Effector memory CD4-positive, alpha-beta T cell (primary cell): Measurements from ENCODE around the gene DYDC2.

Experiments used
- DNase-seq, 3 donors: peaks; one replicate each; pipeline ENCODE4 v3.0.0-alpha.2; 2020
- H3K27ac ChIP-seq: 2 replicates; pipeline ENCODE4 v1.7.0; 2013; ENCODE audit warnings: mild to moderate bottlenecking, low read length, moderate library complexity; ENCODE audit not compliant: insufficient read depth, poor library complexity, severe bottlenecking
- H3K27me3 ChIP-seq: replicated peaks from 2 replicates; pipeline ENCODE4 v1.7.0; 2013; ENCODE audit warnings: mild to moderate bottlenecking, low read length; ENCODE audit not compliant: insufficient read depth, control insufficient read depth, poor library complexity, severe bottlenecking
- H3K36me3 ChIP-seq: 2 replicates; pipeline ENCODE4 v1.7.0; 2013; ENCODE audit warnings: mild to moderate bottlenecking, low read length, moderate library complexity; ENCODE audit not compliant: control insufficient read depth, insufficient read depth
- H3K4me1 ChIP-seq: 2 replicates; pipeline ENCODE4 v1.7.0; 2013; ENCODE audit warnings: low read length, mild to moderate bottlenecking; ENCODE audit not compliant: control insufficient read depth, insufficient read depth, poor library complexity, severe bottlenecking
- H3K4me3 ChIP-seq: 2 replicates; pipeline ENCODE4 v1.7.0; 2013; ENCODE audit warnings: low read length, low read depth, mild to moderate bottlenecking; ENCODE audit not compliant: insufficient read depth, poor library complexity, severe bottlenecking
- H3K9me3 ChIP-seq: 2 replicates; pipeline ENCODE4 v1.7.0; 2013; ENCODE audit warnings: mild to moderate bottlenecking, low read length, moderate library complexity; ENCODE audit not compliant: control insufficient read depth

DYDC2 gene

DNA sequence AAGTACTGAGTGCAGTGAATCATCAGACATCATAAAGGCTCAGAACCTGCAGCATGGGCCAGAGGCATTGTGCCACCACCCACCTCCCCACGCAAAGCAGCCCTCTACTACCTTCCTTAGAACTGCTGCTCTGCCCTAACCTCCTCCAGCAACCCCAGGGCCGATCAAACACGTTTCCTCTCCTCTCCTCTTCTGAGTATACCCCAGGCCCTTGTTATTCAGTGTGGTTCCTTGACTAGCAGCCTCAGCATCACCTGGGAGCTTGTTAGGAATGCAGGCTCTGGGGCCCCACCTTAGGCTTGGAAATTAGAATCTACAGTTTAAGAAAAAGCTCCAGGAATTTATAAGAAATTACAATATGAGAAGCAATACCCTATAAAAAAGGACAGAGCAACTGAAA, 33.3 kb upstream of the DYDC2 start:
- no peaks in the 10 kb centered on the region for H3K9me3 ChIP-seq
- H3K36me3 ChIP-seq, result no peaks in the 10 kb centered on the region
- H3K27ac ChIP-seq, result no peak overlapping the region
- no peak overlapping the region for H3K4me3 ChIP-seq
- H3K27me3 ChIP-seq, result no peaks in the 10 kb centered on the region
- DNase-seq, result no peak
- H3K4me1 ChIP-seq, result no peaks in the 10 kb centered on the region

DNA sequence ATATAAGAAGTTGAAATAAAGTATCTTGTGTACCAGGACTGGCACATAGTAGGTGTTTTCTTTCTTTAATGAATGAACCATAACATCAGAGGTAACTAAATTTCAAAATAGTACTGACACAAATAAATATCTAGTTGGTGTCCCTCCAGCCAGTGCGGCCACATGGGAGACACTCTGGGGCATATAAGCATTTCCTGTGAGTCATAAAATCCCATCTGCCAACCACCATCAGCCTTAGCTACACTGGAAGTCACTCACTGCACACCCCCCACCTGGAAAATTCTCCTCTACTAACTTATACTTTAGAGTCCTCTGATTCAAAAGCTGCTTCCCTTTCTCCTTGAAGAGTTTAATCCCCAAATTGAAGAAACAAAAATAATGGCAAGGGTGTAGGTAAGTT, 32.5 kb upstream of the DYDC2 start:
- no peaks in the 10 kb centered on the region for H3K9me3 ChIP-seq
- H3K27ac ChIP-seq, result no peak overlapping the region
- H3K36me3 ChIP-seq, result no peaks in the 10 kb centered on the region
- no peak for DNase-seq
- no peaks in the 10 kb centered on the region for H3K27me3 ChIP-seq
- H3K4me3 ChIP-seq, result no peak overlapping the region
- no peaks in the 10 kb centered on the region for H3K4me1 ChIP-seq

DNA sequence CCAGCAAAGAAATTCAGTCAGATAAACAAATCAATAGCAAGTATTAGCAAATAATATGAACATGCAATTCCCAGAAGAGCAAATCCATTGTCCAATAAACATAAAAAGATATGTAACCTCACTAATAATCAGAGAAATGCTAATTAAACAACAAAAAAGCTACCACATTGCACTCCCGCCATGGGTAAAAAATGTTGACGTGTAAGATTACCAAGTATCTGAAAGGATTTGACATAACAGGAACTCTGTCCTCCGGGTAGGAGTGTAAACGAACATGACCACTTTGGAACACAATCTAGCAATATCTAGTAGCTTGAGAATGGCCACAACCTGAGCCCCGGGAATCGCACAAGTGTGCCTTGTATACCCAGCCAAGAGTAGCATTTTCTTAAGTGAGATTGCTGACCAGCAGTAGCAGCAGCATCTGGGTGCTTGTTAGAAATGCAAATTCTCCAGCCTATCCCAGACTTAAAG, 31.7 kb upstream of the DYDC2 start:
- Histone ChIP-seq H3K36me3 (no peaks in the 10 kb centered on the region), H3K4me3 (no peak overlapping the region), H3K9me3 (no peaks in the 10 kb centered on the region), H3K27me3 (no peaks in the 10 kb centered on the region), H3K4me1 (no peaks in the 10 kb centered on the region), H3K27ac (no peak overlapping the region)
- no peak for DNase-seq

DNA sequence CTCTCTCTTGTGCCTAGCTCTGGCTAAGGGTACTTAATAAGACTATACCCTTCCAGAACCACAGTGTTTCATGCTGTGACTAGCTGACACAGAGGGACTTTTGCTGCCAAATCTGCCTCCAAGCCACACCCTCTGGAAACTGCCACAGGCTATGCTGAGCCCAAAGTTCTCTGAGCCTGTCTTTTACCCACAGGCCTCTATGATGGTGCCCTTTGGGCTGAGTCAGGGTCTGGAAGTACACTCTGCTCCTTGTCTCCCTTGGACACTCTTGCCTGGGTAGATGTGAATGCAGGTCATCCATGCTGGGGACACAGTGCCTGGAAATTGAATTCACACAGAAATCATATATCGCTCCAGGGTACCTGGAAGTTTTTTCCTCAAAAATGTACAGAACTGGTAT, 22.6 kb upstream of the DYDC2 start:
- DNase-seq, result no peak
- H3K36me3 ChIP-seq, result no peaks in the 10 kb centered on the region
- H3K27ac ChIP-seq, result no peak overlapping the region
- no peaks in the 10 kb centered on the region for H3K27me3 ChIP-seq
- no peaks in the 10 kb centered on the region for H3K4me1 ChIP-seq
- H3K9me3 ChIP-seq, result no peaks in the 10 kb centered on the region
- no peak overlapping the region for H3K4me3 ChIP-seq

DNA sequence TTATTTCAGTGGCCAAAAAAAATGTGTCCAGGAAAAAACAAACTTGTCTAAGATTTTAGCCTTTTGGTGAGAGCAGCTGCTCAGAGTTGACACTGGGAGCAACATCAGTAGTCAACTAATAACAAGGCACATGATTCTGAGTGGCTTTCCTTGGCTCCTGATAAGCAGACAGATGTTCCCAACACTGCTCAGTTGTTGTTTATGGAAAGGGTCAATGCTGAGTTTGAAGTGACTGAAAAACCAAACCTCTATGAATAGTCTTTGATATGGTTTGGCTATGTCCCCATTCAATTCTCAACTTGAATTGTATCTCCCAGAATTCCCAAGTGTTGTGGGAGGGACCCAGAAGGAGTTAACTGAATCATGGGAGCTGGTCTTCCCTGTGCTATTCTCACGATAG, 12.3 kb upstream of the DYDC2 start:
- H3K4me1 ChIP-seq, result no peaks in the 10 kb centered on the region
- H3K27me3 ChIP-seq, result no peaks in the 10 kb centered on the region
- H3K4me3 ChIP-seq, result no peak overlapping the region
- no peak for DNase-seq
- H3K36me3 ChIP-seq, result no peaks in the 10 kb centered on the region
- no peak overlapping the region for H3K27ac ChIP-seq
- H3K9me3 ChIP-seq, result no peaks in the 10 kb centered on the region

DNA sequence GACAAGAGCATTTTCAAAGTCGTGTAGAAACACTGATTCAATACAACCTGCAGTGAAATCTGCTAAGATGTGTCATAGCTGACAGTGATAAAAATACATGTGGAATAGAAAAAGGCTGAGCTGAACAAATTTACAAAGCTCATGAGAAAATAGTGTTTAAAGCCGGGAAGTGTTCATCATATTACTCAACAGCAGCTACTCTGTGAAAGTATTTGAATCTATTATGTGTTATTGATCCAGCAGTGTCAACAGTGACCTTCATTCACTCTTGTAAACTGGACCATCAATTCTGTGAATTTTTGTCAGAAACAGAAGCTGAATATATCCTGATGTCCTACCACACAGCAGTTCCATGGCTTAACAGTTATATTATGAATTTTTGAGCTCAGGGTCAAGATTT, 11.7 kb upstream of the DYDC2 start:
- Histone ChIP-seq H3K27me3 (no peaks in the 10 kb centered on the region), H3K36me3 (no peaks in the 10 kb centered on the region), H3K4me1 (no peaks in the 10 kb centered on the region), H3K27ac (no peak overlapping the region), H3K9me3 (no peaks in the 10 kb centered on the region), H3K4me3 (no peak overlapping the region)
- no peak for DNase-seq

DNA sequence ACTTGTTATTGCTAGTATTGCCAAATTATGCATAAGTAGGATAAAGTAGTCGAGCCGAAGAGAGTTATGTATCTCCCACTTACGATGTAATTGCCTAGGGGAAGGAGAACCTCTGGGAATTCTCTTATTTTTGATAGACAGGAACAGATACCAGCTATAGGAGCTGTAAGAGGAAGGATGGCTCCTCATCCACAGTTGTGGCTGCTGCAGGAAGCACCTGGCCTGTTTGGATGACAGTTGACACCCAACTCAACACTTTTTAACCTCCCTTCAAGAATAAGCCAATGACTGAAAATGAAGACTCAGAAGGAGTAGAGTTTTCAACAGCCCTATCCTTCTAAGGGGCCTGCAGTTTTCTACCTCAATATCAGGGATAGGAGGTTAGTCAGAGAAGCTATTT, 6.3 kb upstream of the DYDC2 start:
- peaks cover 7% of the 10 kb centered on the region for H3K27me3 ChIP-seq
- no peak overlapping the region for H3K27ac ChIP-seq
- DNase-seq, result no peak
- no peaks in the 10 kb centered on the region for H3K36me3 ChIP-seq
- H3K4me1 ChIP-seq, result no peaks in the 10 kb centered on the region
- no peaks in the 10 kb centered on the region for H3K9me3 ChIP-seq
- no peak overlapping the region for H3K4me3 ChIP-seq

DNA sequence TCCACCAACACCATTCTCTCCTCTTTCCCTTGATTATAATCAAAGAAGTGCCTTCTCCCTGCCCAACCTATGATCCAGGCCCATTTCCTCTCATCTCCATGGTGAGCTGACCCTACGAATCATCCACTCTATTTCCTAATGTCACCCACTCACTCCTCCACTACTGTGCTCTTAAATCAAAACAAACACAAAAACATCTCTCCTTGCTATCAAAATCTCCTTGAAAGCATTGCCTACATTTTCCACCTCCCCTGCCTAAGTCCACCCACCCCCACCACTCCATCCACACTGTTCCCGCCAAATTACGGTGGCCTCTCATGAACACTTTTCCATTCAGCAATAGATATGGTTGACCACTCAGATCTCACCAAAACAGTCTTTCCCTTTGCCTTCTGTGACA, 5.4 kb upstream of the DYDC2 start:
- H3K4me1 ChIP-seq, result no peaks in the 10 kb centered on the region
- H3K27me3 ChIP-seq, result peaks cover 12% of the 10 kb centered on the region
- no peak overlapping the region for H3K27ac ChIP-seq
- no peaks in the 10 kb centered on the region for H3K36me3 ChIP-seq
- no peak for DNase-seq
- no peaks in the 10 kb centered on the region for H3K9me3 ChIP-seq
- no peak overlapping the region for H3K4me3 ChIP-seq

DNA sequence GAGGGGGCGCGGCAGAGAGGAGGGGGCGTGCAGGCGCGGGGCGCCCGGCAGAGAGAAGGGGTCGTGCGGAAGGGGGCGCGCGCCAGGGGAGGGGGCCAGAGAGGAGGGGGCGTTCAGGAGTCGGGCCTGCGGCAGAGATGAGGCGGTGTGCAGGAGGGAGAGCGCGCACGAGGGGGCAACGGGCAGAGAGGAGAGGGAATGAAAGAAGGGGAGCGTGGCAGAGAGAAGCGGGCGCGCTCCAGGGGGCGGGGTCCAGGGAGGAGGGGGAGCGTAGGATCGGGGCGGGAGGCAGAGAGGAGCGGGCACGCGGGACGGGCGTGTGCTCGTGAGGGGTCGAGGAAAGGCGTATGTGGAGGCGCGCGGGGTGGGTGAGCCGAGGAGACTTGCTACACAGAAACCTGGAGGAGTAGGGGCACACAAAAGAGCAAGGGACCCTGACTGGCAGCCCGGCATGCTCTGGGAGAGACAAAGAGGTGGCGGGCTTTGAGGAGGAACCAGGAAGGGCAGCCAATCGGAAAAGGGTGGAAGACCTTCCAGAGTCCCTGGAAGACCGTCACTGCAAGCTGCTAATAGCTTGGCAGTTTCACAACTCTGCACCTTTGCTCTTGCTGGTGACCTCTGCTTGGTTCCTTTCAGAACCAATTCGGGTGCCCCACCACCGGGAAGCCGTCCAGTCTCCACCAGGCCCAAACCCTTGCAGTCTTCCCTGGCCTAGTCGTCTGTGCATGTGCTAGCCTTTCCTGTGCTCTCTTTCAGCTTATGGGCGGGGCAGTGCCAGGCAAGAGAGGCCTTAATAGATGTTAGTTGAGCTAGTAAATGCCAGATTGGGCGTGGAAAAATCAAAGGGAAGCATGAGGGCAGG, 639 bp downstream of the DYDC2 start:
- Histone ChIP-seq H3K27ac (no peak overlapping the region), H3K4me1 (no peaks in the 10 kb centered on the region), H3K9me3 (no peaks in the 10 kb centered on the region), H3K4me3 (peak overlapping the region; percentile 37), H3K36me3 (no peaks in the 10 kb centered on the region), H3K27me3 (peaks cover 25% of the 10 kb centered on the region)
- DNase-seq, result no peak

DNA sequence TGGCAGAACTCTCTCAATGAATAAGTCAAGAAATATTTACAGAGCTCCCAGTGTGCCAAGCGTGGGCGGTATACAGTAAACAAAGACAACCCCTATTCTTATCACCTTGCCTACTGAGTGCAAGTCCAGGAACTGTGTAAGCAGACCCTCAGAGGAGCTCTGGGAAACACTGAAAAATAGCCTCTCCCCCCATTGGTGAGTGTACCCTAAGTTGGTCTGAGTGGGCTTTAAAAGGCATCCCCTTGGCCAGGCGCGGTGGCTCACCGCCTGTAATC, 1.2 kb downstream of the DYDC2 start:
- H3K4me1 ChIP-seq, result no peaks in the 10 kb centered on the region
- H3K27ac ChIP-seq, result no peak overlapping the region

More for the DNA sequence above, 1.2 kb downstream of the DYDC2 start:
- no peaks in the 10 kb centered on the region for H3K36me3 ChIP-seq
- no peaks in the 10 kb centered on the region for H3K9me3 ChIP-seq
- DNase-seq, result no peak
- H3K27me3 ChIP-seq, result peaks cover 25% of the 10 kb centered on the region
- H3K4me3 ChIP-seq, result no peak overlapping the region
